ENCODE results near the gene KPTN. TPM values are rescaled to one million over a fixed set of nuclear protein-coding genes. Genes with fewer than 3 reads are reported as not detected.
A peak's percentile ranks its signal among the peaks of the same experiment; 100 is the strongest.

KPTN gene
- total RNA-seq, 1 experiment from 2014 or later, result 9.2 TPM

GRCh38 chr19:47435883-47436417 is 48.1 kb downstream of the KPTN start:
- DNase-seq (ENCODE audit: low spot score), result no peak

- DNase-seq (ENCODE audit: low spot score), result no peak
Observed at GRCh38 chr19:47435196-47435595, 48.8 kb downstream of the KPTN start.

- DNase-seq (ENCODE audit: low spot score), result no peak
Observed at GRCh38 chr19:47434088-47434487, 49.9 kb downstream of the KPTN start.

- no peak for DNase-seq (ENCODE audit: low spot score)
Observed at GRCh38 chr19:47433121-47433520, 50.9 kb downstream of the KPTN start.

- no peak for DNase-seq (ENCODE audit: low spot score)
Observed at GRCh38 chr19:47432499-47432898, 51.5 kb downstream of the KPTN start.

GRCh38 chr19:47432091-47432490 is 51.9 kb downstream of the KPTN start:
- no peak for DNase-seq (ENCODE audit: low spot score)

GRCh38 chr19:47430041-47430802 is 53.8 kb downstream of the KPTN start:
- no peak for DNase-seq (ENCODE audit: low spot score)

GRCh38 chr19:47429140-47429793 is 54.8 kb downstream of the KPTN start:
- no peak for DNase-seq (ENCODE audit: low spot score)

- peak; percentile 100 for DNase-seq (ENCODE audit: low spot score)
Observed at GRCh38 chr19:47428177-47428894, 55.7 kb downstream of the KPTN start.

- DNase-seq (ENCODE audit: low spot score), result peak; percentile 78
Observed at GRCh38 chr19:47427241-47428176, 56.5 kb downstream of the KPTN start.

Other genes starting within 250 kb of the KPTN start
- gene CCDC9, start 227.7 kb downstream of the KPTN start, total RNA-seq (2014; rRNA removed; shearing (Covaris generic)), result 3.4 and 3.6 TPM in 2 replicates
- gene INAFM1, start 209.3 kb downstream of the KPTN start, total RNA-seq (2014; rRNA removed; shearing (Covaris generic)), result 5.7 and 7.2 TPM in 2 replicates
- 0.04 TPM in 1 of 2 replicates, not detected in the other for gene C5AR1, start 174.4 kb downstream of the KPTN start, total RNA-seq (2014; rRNA removed; shearing (Covaris generic))
- gene C5AR2, start 152.0 kb downstream of the KPTN start, total RNA-seq (2014; rRNA removed; shearing (Covaris generic)), result 0.08 TPM in 1 of 2 replicates, not detected in the other
- 7.3 and 8.0 TPM in 2 replicates for gene DHX34, start 134.9 kb downstream of the KPTN start, total RNA-seq (2014; rRNA removed; shearing (Covaris generic))
- gene MEIS3, start 64.7 kb downstream of the KPTN start, total RNA-seq (2014; rRNA removed; shearing (Covaris generic)), result 45.8 and 52.2 TPM in 2 replicates
- 0.19 TPM in 1 of 2 replicates, not detected in the other for gene SLC8A2, start 12.3 kb downstream of the KPTN start, total RNA-seq (2014; rRNA removed; shearing (Covaris generic))
- gene NAPA, start 30.8 kb upstream of the KPTN start, total RNA-seq (2014; rRNA removed; shearing (Covaris generic)), result 125 and 135 TPM in 2 replicates
- not detected in 2 replicates for gene ZNF541, start 88.9 kb upstream of the KPTN start, total RNA-seq (2014; rRNA removed; shearing (Covaris generic))
- 2.6 and 10.6 TPM in 2 replicates for gene BICRA, start 124.9 kb upstream of the KPTN start, total RNA-seq (2014; rRNA removed; shearing (Covaris generic))
- 16.9 and 19.9 TPM in 2 replicates for gene EHD2, start 229.2 kb upstream of the KPTN start, total RNA-seq (2014; rRNA removed; shearing (Covaris generic))

All from H4 (cell line).